BJ (cell line): ENCODE data around the gene ZMIZ2. TPM values are rescaled to one million over a fixed set of nuclear protein-coding genes. Genes with fewer than 3 reads are reported as not detected.
"Not testable (repeated sequence)": the region's sequence is repeated elsewhere in the genome, so short reads cannot be mapped to it uniquely, and the experiment has no call there.

Experiments
- CTCF ChIA-PET: fragments of 350-600 bp; formaldehyde crosslinking; extraction: SDS; loops from one replicate; lab custom pipeline; 2021; ENCODE audit warnings: antibody characterized with exemption, inconsistent platforms; lab: Yijun Ruan, JAX
- POLR2A ChIA-PET: fragments of 300-600 bp; sonication (Branson Sonifier 250); formaldehyde crosslinking; extraction: SDS; loops from one replicate; lab custom pipeline; 2021; ENCODE audit warnings: antibody characterized with exemption; lab: Charles Lee
- DNase-seq: peaks from one replicate; pipeline ENCODE4 v3.0.0-alpha.2; 2011; ENCODE audit warnings: low read depth
- H3K27me3 ChIP-seq: 2 replicates; pipeline ENCODE4 v1.6.0; 2011; ENCODE audit warnings: low read length; ENCODE audit not compliant: control insufficient read depth, insufficient read depth
- H3K36me3 ChIP-seq: 2 replicates; pipeline ENCODE4 v1.5.1; 2011; ENCODE audit warnings: low read length; ENCODE audit not compliant: control insufficient read depth, insufficient read depth
- H3K4me3 ChIP-seq: 2 replicates; pipeline ENCODE4 v1.5.1; 2011; ENCODE audit warnings: low read depth, mild to moderate bottlenecking, control low read depth, low read length
- polyA plus RNA-seq: library from polyadenylated mRNA; depleted of rRNA; stranded (reverse); fragments of >200 nt; gene quantifications from 2 replicates; pipeline ENCODE4 v1.2.3, GENCODE V29; 2011
- TF ChIP-seq, protein P1 (sequence below): IDR thresholded peaks from 2 replicates; pipeline ENCODE4 v1.5.1; 2011; ENCODE audit warnings: low read depth, mild to moderate bottlenecking, control low read depth, inconsistent platforms, low read length, moderate library complexity; ENCODE audit not compliant: insufficient read depth

The ZMIZ2 gene
- polyA plus RNA-seq, 1 experiment: 7.4 TPM

DNA sequence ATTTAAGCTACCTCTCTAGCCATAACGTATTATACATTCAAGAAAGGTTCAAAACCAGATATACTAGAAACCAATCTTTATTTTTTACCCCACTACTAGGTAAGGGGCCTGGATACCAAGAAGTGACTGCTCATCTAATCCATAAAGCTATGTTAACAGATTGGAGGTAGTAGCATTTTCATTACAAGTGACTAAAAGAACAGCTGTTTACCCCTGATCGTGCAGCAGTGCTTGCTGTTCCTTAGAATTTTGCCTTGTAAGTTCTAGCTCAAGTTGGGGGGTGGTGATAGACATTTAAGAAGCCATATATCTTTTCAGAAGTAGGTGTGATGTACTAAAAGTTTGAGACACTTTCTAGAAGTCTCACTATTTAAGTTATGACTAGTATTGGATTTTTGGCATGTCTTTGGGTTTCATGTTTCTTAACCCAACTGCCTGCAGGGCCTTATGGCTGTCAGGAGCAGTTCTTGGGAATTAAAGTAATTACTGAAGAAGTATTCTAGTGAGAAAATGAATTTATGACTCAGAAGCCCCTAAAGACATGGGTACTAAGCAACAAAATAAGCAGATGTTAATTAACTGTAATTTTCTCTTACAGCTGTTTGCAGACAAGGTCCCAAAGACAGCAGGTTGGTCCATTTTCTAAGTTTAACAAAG, 50.1 kb downstream of the ZMIZ2 start:
- ChIA-PET CTCF (interaction anchor here (0.9 to 2.2 kb wide), 4 partner anchors 15 to 214 kb away, joined by 3 to 7 read pairs (median 6); partner anchors contain the start of gene H2AZ2), POLR2A (interaction anchor here (0.6 kb wide), 2 partner anchors 18 to 48 kb away, joined by 5 read pairs; no protein-coding TSS in a partner anchor)
- Histone ChIP-seq H3K27me3 (no peaks in the 10 kb centered on the region), H3K36me3 (peaks cover 24% of the 10 kb centered on the region), H3K4me3 (peak overlapping the region; percentile 97)
- DNase-seq: no peak
- TF ChIP-seq, protein P1, sequence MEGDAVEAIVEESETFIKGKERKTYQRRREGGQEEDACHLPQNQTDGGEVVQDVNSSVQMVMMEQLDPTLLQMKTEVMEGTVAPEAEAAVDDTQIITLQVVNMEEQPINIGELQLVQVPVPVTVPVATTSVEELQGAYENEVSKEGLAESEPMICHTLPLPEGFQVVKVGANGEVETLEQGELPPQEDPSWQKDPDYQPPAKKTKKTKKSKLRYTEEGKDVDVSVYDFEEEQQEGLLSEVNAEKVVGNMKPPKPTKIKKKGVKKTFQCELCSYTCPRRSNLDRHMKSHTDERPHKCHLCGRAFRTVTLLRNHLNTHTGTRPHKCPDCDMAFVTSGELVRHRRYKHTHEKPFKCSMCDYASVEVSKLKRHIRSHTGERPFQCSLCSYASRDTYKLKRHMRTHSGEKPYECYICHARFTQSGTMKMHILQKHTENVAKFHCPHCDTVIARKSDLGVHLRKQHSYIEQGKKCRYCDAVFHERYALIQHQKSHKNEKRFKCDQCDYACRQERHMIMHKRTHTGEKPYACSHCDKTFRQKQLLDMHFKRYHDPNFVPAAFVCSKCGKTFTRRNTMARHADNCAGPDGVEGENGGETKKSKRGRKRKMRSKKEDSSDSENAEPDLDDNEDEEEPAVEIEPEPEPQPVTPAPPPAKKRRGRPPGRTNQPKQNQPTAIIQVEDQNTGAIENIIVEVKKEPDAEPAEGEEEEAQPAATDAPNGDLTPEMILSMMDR: no peak

DNA sequence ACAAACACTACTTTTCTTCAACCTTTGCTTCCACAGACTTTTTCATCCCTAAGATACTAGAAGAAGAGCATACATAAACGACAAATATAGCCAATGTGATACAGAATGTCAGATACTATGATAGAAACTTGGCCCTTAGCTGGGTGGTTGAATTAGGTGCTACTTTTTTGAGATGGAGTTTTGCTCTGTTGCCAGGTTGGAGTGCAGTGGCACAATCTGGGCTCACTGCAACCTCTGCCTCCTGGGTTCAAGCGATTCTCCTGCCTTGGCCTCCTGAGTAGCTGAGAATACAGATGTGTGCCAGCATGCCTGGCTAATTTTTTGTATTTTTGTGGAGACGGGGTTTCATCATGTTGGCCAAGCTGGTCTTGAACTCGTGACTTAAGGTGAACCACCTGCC, 51.3 kb downstream of the ZMIZ2 start:
- POLR2A ChIA-PET: no interaction called here
- no peaks in the 10 kb centered on the region for H3K27me3 ChIP-seq
- H3K36me3 ChIP-seq: peaks cover 27% of the 10 kb centered on the region
- H3K4me3 ChIP-seq: no peak overlapping the region
- CTCF ChIA-PET: interaction anchor here (1.0 kb wide), 1 partner anchor 212 kb away, joined by 3 read pairs; no protein-coding TSS in a partner anchor
- TF ChIP-seq, protein P1: no peak
- DNase-seq: no peak

DNA sequence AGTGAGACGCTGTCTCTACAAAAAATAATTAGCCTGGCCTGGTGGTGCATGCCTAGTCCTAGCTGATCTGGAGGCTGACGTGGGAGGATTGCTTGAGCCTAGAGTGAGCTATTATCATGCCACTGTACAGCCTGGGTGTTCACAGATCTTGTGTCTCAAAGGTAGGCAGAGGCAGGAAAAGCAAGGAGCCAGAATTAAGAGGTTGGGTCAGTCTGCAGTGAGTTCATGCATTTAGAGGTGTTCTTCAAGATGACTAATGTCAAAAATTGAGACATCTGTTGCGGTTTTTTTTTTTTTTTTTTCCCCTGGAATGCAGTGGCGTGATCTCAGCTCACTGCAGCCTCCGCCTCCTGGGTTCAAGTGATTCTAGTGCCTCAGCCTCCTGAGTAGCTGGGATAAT, 53.2 kb downstream of the ZMIZ2 start:
- ChIA-PET POLR2A (interaction anchor here (0.6 kb wide), 2 partner anchors 57 to 121 kb away, joined by 5 read pairs; no protein-coding TSS in a partner anchor), CTCF (interaction anchor here (0.8 to 1.3 kb wide), 2 partner anchors 25 to 45 kb away, joined by 3 to 4 read pairs; no protein-coding TSS in a partner anchor)
- Histone ChIP-seq H3K4me3 (no peak overlapping the region), H3K36me3 (peaks cover 27% of the 10 kb centered on the region), H3K27me3 (no peaks in the 10 kb centered on the region)
- TF ChIP-seq, protein P1: no peak
- DNase-seq: no peak

- POLR2A ChIA-PET: interaction anchor here (0.6 kb wide), 3 partner anchors 39 to 122 kb away, joined by 3 to 5 read pairs (median 5); no protein-coding TSS in a partner anchor
These were observed 53.9 kb downstream of the ZMIZ2 start for GRCh38 chr7:44802418-44803025.

DNA sequence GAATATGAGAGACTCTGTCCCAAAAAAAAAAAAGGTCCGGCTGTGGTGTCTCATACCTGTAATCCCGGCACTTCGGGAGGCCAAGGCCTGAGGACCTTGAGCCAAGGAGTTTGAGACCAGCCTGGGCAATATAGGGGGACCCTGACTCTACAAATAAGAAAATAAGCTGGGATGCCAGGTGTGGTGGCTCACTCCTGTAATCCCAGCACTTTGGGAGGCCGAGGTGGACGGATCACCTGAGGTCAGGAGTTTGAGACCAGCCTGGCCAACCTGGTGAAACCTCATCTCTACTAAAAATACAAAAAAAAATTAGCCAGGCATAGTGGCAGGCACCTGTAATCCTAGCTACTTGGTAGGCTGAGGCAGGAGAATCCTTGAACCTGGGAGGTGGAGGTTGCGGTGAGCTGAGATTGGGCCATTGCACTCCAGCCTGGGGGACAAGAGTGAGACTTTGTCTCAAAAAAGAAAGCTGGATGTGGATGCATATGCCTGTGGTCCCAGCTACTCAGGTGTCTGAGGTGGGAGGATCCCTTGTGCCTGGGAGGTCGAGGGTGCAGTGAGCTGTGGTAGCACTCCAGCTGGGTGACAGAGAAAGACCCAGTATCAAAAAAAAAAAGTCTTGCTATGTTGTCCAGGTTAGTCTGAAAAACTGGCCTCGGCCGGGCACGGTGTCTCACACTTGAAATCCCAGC, 55.3 kb downstream of the ZMIZ2 start:
- ChIA-PET CTCF (interaction anchor here (0.6 to 0.7 kb wide), 2 partner anchors 43 to 79 kb away, joined by 3 to 4 read pairs; no protein-coding TSS in a partner anchor), POLR2A (interaction anchor here (0.6 kb wide), 1 partner anchor 21 kb away, joined by 3 read pairs; no protein-coding TSS in a partner anchor)
- not testable (repeated sequence) for DNase-seq, H3K4me3 ChIP-seq, H3K27me3 ChIP-seq
- peaks cover 25% of the 10 kb centered on the region for H3K36me3 ChIP-seq

More at GRCh38 chr7:44802418-44803025, 53.9 kb downstream of the ZMIZ2 start:
- no peak for DNase-seq
- Histone ChIP-seq H3K36me3 (peaks cover 26% of the 10 kb centered on the region), H3K4me3 (no peak overlapping the region), H3K27me3 (no peaks in the 10 kb centered on the region)
- TF ChIP-seq, protein P1: no peak
- CTCF ChIA-PET: interaction anchor here (0.8 to 1.3 kb wide), 2 partner anchors 24 to 45 kb away, joined by 3 to 4 read pairs; no protein-coding TSS in a partner anchor
